GM21825 (cell line): Measurements from ENCODE around the gene TGFB1I1.
"Not testable (repeated sequence)": the region's sequence is repeated elsewhere in the genome, so short reads cannot be mapped to it uniquely, and the experiment has no call there.

ENCODE experiments used
- ATAC-seq: cut with Tn5 transposase; IDR thresholded peaks from one replicate; pipeline ENCODE4 v1.9.1; 2021; ENCODE audit warnings: mild to moderate bottlenecking, moderate library complexity; ENCODE audit not compliant: unreplicated experiment

TGFB1I1 gene

DNA sequence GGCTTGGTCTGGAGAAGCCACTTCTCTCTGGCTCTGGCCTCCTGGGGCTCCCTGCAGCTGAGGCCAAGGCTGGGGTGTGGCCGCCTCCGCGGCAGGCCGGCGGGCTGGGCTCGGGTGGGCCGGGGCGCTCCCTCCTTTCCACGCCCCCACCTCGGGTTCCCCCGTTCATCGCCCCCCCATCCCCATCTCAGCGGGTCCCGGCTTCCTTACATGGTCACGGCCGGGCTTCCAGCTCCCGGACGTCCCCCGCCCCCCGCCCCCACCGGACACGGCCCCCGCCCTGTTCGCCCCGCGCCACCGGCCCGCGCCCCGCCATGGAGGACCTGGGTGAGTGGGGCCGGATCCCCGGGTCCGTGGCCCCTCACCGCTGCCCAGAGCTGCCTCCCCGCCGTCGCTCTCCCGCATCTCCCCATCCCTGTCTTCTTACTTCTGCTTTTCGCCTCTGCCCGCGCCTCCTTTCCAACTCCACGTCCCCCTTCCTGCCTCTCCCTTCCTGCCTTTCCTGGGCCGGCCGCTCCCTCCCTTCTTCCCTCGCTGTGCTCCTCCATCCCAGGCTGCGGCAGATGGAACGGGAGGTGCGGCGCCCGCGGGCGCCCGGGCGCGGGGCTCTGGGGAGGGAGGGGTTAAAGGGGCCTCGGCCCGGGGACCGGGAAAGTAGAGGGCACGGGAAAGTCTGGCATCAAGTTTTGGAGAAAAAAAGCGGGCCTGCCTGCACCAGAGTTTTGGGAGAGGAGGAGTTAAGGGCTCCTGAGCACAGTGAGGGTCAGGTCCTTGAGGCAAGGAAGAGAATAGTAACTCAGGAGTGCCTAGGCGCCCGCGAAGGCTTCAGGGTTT lies at the start of gene TGFB1I1:
Gene TGFB1I1 (plus strand): TSS at position 278 of the 834 bp plus-strand sequence. CDS start 37 bp downstream, at position 315.
- ATAC-seq: no peak

DNA sequence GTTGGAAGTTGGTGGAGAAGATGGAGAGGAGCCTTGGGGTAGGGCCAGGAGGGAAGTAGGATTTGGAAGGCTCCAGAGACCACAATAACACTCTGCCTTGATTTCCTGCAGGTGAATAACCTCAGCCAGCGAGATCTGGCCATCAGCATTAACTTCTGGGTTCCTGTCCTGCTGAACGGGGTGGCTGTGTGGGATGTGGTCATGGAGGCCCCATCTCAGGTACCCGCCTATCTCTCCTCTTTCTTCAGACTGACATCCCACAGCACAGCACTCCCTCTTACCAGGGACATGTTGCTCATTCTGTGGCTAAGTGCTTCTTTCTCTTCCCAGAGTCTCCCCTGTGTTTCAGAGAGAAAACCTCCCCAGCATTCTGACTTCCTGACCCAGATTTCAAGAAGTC lies 48.7 kb upstream of the TGFB1I1 start:
- ATAC-seq: no peak

DNA sequence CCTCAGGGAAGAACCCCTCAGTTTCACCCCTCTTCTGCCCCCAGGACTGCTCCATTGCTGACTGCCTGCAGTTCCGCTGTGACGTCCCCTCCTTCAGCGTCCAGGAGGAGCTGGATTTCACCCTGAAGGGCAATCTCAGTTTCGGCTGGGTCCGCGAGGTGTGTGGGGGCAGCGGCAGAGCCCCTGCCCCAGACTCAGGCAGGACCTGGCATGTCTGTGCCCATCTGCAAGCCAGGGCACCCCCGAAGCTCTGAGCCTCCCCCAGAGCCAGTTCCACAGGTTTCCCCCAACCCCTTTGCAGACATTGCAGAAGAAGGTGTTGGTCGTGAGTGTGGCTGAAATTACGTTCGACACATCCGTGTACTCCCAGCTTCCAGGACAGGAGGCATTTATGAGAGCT lies 48.2 kb upstream of the TGFB1I1 start:
- ATAC-seq: no peak

DNA sequence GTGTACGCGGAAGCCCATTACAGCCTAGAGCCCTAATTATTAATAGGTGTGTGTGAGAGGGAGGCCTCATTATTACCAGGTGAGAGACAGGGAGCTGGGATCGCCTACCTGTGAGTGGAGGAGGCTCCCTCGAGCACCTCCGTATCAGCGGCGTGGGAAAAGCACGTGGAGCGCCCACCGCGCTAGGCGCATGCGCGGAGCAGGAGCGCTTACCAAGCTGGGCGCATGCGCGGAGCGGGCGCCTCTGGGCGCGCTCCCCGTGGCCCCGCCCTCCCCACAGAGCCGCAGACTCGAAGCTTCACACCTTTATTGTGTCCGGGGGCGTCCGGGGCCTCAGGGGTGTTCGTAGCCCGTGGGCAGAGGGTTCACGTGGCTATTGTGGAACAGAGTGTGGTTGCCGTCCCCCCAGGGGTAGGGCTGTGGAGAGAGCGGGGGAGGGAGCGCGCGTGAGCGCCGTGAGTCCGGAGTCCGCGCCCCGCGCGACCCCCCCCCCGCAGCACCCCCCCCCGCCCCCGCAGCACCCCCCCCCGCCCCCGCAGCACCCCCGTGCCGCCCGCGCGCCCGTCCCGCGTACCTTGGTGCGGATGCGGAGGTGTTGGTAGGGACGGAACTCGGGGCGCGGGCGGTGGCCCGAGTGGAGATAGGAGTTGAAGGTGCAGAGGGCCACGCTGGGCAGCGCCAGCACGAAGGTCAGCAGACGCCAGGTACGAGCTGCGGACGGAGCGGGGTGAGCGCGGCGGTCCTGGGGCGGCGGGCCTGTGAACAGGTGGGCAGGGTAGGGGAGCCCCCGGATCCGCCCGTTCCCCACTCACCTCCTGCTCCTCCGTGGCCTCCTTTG lies 44.3 kb upstream of the TGFB1I1 start:
- ATAC-seq: no peak

DNA sequence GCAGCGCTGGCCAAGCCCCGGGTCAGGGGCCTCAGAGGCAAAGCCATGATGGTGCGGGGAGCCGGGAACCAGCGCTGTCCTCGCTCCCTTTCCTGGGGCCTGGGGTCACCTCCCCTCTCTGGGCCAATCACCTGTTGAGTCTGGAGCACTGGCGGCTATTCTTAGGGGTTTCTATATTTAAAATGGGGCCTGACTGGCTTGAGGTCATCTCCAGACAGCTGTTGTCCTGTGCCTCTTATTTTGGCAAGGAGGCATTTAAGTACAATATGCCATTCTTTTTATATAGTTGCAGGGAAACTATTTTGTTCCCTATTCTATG lies 43.7 kb upstream of the TGFB1I1 start, which contains the start of gene COX6A2:
Gene COX6A2 (minus strand): TSS at position 82 of the 319 bp plus-strand sequence. CDS start 35 bp downstream, at position 47.
- ATAC-seq: no peak

DNA sequence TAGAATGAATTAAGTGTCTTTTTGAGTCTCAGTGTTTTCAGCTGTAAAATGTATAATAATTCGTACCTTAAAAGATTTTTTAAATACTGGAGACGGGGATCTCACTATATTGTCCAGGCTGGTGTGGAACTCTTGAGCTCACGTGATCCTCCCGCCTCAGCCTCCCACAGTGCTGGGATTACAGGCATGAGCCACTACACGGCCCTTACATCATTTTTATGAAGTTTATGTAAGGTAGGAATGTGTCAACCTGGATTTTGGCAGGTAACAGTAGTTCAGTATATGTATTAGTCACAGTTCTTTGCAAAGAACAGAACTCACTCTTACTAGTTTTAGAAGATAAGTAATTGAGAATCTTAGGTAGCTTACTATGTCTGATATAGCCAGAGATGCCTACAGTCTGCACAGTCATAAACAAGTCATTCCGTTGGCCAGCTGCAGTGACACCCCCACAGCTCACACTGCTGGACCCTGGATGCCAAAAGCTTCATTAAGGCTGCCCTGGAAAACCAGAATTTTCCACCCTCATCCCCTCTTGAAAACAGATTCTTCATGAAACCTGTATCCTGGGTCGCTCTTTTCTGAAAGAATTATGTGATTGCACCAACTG lies 43.2 kb upstream of the TGFB1I1 start:
- no peak for ATAC-seq

DNA sequence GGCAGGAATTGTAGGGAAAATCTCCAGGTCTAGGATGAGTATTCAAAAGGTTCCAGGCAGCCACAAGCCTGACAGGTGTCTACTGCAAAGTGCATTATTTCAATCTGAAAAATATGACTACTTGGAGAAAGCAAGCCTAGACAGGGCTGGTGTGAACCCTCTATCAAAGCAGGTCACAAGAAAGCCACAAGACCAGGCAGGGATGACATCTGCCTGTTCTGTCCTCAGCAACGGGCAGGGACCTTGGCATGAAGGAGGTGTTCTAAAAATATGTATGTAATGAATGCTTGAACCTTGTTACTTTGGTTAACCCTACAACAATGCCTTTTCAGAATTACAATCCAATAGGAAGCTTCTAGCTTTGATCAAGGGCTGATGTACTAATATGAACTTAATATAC lies 42.6 kb upstream of the TGFB1I1 start:
- no peak for ATAC-seq

DNA sequence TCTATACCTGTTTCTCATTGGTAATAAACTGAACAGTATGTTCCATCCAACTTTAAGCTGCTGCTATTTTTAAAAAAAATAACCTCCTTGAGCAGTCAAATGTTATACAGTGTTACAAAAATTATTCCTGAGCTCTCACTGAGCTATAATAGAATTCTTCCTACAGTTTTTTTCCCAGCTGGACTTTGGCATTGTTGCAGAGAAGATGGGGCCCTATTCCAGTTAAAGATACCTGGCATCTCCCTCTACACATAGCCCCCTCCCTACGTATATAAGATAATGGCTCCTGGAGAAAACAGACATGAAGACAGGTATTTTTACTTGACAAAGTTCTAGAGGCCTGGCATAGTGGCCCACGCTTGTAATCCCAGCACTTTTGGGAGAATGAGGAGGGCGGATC lies 42.2 kb upstream of the TGFB1I1 start:
- ATAC-seq: no peak

DNA sequence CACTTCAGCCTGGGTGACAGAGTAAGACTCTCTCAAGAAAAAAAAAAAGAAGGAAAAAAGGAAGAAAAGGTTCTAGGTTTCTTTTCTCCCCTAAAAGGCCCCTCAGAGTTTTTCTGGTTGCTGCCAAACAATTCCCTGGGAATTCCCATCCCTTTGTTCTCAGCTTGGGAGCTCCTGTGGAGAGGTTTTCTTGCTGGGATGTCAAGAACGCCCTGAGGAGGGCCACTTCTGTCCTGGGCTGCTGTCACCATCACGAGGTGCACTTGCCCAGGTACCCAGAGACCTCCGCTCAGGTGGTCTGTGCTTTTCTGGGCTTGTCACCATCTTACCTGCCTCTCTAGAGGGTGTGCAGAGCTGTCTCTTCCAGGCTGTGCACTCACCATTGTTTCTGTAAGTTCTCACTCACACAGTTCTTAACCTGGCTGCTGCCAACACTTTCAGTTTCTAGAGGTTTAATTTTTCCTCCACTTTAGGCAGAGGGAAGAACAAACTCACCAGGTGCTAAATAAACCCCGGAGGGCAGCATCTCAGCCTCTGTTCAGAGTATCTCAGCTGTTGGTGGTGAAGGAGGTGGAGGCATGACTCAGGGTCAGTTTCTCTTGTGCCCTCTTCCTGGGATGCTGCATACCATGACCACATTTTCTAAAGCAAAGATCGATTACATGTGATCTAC lies 41.4 kb upstream of the TGFB1I1 start:
- ATAC-seq: no peak

DNA sequence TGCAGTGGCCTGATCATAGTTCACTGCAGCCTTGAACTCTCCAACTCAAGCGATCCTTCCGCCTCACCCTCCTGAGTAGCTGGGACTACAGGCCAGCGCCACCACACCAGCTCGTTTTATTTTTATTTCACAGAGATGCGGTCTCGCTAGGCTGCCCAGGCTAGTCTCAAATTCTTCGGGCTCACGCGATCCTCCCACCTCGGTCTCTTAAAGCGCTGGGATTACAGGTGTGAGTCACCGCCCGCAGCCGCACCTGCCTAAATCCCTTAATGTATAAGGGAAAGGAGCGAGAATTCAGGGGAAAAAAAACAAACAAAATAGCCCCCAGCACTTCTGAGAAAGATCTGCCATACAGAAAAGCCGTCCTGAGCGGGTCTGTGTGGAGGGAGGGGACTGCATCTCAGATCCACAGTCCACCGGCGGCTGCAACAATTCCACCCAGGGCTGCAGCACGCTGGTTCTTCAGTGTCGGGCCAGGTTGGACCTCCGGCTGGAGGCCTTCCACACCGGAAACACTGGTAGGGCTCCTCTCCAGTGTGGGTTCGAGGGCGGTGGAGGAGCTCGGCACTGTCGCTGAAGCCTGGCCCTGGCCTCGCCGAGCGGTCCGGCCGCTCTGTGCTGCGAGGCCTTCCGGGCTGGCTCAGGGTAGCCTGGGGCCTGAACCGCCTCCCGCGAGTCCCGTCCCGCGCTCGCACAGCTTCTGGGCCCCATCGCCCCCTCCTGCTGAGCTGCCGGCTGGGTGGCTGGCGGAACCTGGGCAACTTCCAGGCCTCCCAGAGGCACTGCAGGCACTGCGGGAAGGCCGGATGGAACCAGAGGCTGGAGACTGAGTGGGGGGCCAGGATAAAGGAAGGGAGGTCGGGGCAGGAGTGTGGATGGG lies 36.4 kb upstream of the TGFB1I1 start:
- no peak for ATAC-seq

DNA sequence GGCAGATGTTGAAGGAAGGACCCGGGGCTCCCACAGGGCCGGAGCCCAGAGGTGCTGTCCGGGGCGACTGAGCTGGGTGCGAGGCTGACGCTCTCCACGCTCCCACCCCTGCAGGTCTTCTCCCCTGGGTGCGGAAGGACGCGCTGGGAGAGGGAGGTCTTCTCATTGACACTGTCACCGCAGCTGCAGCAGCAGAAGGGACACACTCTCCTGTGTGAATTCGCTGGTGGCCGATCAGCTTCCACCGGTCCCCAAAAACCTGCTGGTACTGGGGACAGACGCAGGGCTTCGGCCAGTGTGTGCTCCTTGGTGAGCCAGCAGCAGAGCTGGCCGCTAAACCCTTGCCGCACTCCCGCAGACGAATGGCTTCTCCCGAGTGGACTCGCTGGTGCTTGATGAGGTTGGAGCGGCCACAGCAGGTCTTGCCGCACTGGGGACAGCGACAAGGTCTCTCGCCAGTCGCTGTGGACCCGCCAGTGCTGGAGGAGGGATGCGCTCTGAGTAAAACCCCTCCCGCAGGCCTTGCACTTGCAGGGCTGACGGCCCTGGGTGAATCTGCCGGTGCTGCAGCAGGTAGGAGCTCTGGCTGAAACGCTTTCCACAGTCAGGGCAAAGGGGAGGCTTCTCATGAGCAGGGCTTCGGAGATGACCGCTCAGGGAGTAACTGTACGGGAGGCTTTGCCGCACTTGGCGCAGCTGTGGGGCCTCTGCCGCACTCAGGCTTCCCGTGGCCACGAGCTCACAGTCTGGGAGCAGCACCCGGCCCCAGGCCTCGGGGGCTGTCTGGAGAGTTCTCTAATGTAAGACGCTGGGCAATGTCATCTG lies 35.5 kb upstream of the TGFB1I1 start:
- ATAC-seq: no peak

DNA sequence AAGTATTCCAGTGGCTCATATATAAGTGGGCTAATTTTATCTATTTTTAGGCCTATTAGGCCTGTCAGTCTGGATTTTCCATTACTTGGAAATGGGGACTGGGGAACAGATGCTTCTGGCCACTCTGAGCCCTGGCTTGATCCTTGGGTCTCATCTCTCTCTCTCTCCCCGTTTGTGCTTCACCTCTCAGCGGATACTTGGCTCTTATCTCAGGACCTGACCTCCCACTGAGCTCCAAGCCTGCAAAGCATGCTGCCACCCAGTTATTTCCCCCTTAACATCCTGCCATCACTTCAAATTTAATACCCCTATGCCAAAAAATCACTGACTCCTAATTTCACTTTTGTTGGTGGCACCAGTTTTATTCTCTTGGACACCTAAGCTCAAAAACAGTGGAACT lies 33.5 kb upstream of the TGFB1I1 start:
- no peak for ATAC-seq

DNA sequence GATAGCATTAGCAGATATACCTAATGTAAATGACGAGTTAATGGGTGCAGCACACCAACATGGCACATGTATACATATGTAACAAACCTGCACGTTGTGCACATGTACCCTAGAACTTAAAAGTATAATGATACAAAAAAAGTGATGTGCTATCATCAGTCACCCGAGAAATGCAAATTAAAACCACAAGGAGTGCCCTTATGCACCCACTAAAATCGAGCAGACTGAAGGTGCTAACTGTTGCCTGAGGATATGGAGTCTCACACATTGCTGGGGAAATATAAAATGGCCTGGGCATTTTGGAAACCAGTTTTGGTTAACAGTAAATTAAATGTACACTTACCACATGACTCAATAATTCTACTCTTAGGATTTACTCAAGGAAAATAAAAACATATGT lies 32.9 kb upstream of the TGFB1I1 start:
- ATAC-seq: not testable (repeated sequence)

DNA sequence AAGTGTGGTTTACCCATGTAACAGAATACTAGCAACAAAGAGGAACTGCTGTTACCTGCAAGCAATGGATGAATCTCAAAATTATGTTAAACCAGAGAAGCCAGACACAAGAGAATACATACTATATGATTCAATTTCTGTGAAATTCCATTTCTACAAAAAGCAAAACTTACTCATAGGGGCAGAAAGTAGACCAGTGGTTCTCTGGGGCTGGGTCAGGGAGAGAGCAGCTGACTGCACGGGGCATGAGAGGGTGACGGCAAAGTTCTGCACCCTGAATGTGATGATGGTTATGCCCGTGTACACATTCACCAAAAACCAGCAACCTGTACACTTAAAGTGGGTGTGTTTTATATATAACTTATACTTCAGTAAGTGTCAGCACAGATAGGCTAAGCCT lies 32.4 kb upstream of the TGFB1I1 start:
- ATAC-seq: no peak

DNA sequence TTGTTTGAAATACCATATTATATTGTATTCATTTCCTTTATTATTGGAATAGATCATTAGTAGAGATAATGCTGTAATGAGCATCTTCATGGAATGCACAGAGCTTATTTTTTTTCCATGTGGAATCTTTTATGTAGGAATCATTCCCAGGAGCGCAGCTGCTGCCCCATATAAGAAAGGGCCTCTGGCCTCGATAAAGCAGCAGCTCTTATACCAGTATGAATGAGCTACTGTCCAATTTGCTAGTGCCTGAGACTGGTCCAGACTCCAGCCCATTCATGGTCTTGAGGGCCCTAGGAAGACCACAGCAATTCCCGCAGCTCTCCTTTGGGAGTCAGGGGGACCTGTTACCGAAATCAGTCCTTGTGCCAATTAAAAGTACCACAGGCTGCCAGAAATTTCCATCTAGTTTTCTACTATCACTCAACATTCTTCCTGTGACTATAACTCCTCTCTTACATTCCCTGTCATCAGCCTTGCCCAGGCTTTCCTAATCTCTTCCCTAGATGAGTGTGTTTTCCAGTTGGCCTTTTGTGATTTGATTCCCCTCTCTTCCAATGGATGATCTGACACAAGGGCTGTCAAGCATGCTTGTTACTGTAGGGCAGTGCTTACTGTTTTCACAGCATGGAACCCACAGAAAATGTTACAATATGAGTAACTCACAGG lies 31.3 kb upstream of the TGFB1I1 start:
- no peak for ATAC-seq

DNA sequence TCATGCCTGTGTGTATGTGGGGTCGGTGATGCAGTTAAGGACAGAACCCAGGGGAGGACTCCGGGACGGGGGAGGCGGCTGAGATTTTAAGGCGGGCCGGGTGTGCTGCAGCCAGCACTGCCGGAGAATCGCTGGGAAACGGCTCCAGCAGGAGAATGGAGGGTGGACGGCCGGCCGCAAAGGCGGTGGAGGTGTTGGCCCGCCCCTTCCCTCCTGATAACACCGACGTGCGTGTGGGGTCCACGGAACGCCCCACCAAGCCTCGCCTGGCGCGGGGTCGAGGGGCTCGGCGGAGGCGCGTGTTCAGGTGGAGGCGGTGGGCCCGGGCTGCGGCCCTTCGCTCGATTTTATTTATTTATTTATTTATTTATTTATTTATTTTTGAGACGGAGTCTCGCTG lies 30.0 kb upstream of the TGFB1I1 start:
- ATAC-seq: no peak

DNA sequence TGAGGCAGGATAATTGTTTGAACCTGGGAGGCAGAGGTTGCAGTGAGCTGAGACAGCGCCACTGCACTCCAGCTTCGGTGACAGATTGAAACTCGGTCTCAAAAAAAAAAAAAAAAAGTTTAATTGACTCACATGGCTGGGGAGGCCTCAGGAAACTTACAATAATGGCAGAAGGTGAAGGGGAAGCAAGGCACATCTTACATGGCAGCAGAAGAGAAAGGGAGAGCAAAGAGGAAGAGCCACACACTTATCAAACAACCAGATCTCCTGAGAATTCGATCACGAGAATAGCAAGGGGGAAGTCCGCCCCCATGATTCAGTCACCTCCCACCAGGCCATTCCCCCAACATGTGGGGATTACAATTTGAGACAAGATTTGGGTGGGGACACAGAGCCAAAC lies 26.0 kb upstream of the TGFB1I1 start:
- ATAC-seq: not testable (repeated sequence)

DNA sequence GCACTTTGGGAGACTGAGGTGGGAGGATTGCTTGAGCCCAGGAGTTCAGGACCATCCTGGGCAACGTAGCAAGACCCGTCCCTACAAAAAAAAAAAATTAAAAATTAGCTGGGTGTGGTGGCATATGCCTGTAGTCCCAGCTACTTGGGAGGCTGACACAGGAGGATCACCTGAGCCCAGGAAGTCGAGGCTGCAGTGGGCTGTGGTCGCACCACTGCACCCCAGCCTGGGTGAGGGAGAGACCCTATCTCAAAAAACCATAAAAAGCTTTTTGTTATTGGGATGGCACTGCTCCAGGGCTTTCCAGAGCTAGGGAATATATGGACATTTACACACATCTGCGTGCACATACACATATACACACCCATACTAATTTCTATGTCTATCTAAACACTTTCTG lies 20.8 kb upstream of the TGFB1I1 start:
- no peak for ATAC-seq
